Activated T-helper 1 cell treated with anti-CD3 and anti-CD28 coated beads, Interleukin-12 subunit alpha, Interleukin-12 subunit beta, Interleukin-2, Interleukin-4 antibody, amounts not matched to agents 30 ng/mL and 10 ng/mL and 1 ng/mL, durations not matched to agents 14 hours and 24 hours and 36 hours (primary cell): ENCODE measurements around the gene WNK4. TPM values are rescaled to one million over a fixed set of nuclear protein-coding genes. Genes with fewer than 3 reads are reported as not detected.

Experiments used
- DNase-seq: peaks from one replicate; pipeline ENCODE4 v3.0.0; 2021; ENCODE audit warnings: low spot score
- H3K27ac Mint-ChIP-seq: one replicate; pipeline ENCODE4 v1.8.0; 2021; ENCODE audit warnings: mild to moderate bottlenecking, mixed read lengths
- H3K27me3 Mint-ChIP-seq: one replicate; pipeline ENCODE4 v1.8.0; 2022; ENCODE audit warnings: mild to moderate bottlenecking, moderate library complexity, mixed read lengths; ENCODE audit not compliant: insufficient read depth
- H3K36me3 Mint-ChIP-seq: one replicate; pipeline ENCODE4 v1.8.0; 2021; ENCODE audit warnings: low read depth, mixed read lengths
- H3K4me1 Mint-ChIP-seq: one replicate; pipeline ENCODE4 v1.8.0; 2021; ENCODE audit warnings: low read depth, mixed read lengths
- H3K4me3 Mint-ChIP-seq: one replicate; pipeline ENCODE4 v1.8.0; 2021; ENCODE audit warnings: mild to moderate bottlenecking, moderate library complexity, mixed read lengths
- H3K9me3 Mint-ChIP-seq: one replicate; pipeline ENCODE4 v1.8.0; 2021; ENCODE audit warnings: mixed read lengths
- intact Hi-C: fragments of 100-400 bp; cut with micrococcal nuclease; formaldehyde crosslinking; loops from one replicate; pipeline ENCODE4 v1.15.1; 2024
- total RNA-seq: library from RNA; stranded (reverse); gene quantifications from 2 replicates; pipeline ENCODE4 v1.2.3, GENCODE V29; 2022

The WNK4 gene
- total RNA-seq, 1 donor from 2014 or later = 0.29 TPM

DNA sequence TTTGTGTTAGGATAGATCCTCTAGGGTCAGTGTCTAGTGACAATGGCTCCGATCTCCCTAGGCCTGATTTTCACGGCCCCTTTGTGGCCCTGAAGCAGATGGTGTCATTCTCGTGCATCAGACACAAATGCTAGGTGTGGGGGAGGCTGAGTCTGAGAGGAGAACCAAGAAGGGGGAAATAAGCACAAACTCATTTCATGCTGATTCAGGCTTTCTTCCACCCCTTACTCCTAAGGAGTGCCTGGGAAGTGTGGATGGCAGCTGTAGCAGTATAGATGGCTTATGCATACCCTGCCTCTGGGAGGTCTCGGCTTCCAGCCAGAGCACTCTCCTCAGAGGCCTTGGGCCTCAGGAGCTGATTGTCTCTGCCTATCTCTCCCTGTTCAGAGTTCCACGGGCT, 1.8 kb upstream of the WNK4 start:
- Mint-ChIP-seq H3K4me1 (peaks cover 15% of the 10 kb centered on the region), H3K36me3 (peaks cover 46% of the 10 kb centered on the region), H3K27ac (no peak overlapping the region), H3K9me3 (no peaks in the 10 kb centered on the region), H3K4me3 (no peak overlapping the region), H3K27me3 (peaks cover 29% of the 10 kb centered on the region)
- intact Hi-C loops = no loop called here
- DNase-seq = no peak

DNA sequence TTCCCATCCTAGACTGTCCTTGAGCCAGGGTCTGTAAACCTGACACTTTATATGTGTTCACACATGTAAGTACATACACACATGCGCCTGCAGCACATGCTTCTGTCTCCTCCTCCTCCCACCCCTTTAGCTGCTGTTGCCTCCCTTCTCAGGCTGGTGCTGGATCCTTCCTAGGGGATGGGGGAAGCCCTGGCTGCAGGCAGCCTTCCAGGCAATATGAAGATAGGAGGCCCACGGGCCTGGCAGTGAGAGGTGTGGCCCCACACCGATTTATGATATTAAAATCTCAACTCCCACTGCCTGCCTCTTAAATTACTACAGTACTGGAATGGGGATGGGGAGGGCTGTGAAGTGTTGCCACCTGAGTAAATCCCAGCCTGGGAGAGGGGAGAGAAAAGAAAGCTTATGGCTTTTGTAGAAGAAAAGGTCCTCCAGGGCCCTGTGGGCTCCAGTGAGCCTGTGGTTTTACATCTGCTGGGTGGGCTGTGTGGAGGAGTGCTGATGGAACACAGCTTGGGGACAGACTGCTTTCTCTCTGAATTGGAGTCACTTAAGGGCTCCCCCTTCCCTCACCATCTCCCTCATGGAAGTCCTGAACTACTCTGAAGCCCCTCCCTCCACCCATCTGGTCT, 990 bp upstream of the WNK4 start:
- H3K4me3 Mint-ChIP-seq = no peak overlapping the region
- H3K27me3 Mint-ChIP-seq = peaks cover 37% of the 10 kb centered on the region
- no peak overlapping the region for H3K27ac Mint-ChIP-seq
- intact Hi-C loops = no loop called here
- DNase-seq = no peak
- H3K9me3 Mint-ChIP-seq = no peaks in the 10 kb centered on the region
- H3K36me3 Mint-ChIP-seq = peaks cover 41% of the 10 kb centered on the region
- peaks cover 8% of the 10 kb centered on the region for H3K4me1 Mint-ChIP-seq

DNA sequence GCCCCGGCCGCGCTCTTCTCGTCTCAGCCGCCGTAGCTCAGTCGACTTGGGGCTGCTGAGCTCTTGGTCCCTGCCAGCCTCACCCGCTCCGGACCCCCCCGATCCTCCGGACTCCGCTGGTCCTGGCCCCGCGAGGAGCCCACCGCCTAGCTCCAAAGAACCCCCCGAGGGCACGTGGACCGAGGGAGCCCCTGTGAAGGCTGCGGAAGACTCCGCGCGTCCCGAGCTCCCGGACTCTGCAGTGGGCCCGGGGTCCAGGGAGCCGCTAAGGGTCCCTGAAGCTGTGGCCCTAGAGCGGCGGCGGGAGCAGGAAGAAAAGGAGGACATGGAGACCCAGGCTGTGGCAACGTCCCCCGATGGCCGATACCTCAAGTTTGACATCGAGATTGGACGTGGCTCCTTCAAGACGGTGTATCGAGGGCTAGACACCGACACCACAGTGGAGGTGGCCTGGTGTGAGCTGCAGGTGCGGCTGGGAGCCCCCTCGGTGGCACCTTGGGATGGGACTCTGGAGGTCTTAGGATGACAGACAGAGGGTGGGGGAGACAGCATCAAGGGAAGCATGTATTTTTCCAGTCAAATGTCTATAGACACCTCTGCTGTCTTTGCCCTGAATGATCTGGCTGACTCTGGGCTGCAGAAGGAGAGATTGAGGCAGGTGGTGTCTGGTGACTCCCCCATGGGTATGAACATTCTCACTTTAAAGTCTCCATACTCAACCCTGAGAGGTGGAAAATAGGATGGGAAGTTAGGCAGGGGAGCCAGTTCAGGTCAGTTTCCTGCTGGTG, 635 bp downstream of the WNK4 start:
- Mint-ChIP-seq H3K27ac (no peak overlapping the region), H3K27me3 (peaks cover 50% of the 10 kb centered on the region), H3K4me3 (no peak overlapping the region), H3K36me3 (peaks cover 35% of the 10 kb centered on the region), H3K4me1 (peaks cover 12% of the 10 kb centered on the region), H3K9me3 (no peaks in the 10 kb centered on the region)
- DNase-seq = no peak
- intact Hi-C loops = loop anchor here (5.0 kb wide), 1 partner anchor 109 kb away; no protein-coding TSS in a partner anchor

DNA sequence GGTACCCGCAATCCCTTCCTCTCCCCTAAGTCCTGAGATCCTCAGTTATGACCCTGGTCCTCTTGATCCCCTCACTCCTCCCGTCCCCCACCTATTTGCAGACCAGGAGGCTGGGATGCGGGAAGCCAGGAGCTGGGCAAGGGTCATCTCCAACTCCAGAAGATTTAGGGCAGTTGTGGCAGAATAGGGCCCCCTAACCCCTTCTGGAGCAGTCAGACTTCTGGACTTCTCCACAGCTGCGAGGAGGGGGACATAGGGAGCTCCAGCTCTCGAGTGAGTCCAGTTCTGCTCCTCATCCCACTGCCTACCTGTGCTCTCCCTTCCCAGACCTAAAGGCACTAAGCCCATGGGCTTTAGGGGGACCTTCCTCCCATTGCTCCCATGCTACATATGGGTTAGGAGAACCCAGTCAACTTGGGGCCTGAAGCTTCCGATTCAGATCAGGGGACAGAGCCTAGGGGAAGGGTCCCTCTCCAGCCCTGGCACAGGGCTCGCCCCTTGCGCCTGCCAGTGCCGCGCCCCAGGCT, 1.3 kb downstream of the WNK4 start:
- Mint-ChIP-seq H3K27ac (no peak overlapping the region), H3K36me3 (peaks cover 32% of the 10 kb centered on the region), H3K4me3 (no peak overlapping the region), H3K4me1 (peaks cover 12% of the 10 kb centered on the region), H3K27me3 (peaks cover 56% of the 10 kb centered on the region), H3K9me3 (no peaks in the 10 kb centered on the region)
- DNase-seq = no peak
- intact Hi-C loops = loop anchor here (5.0 kb wide), 1 partner anchor 109 kb away; no protein-coding TSS in a partner anchor

DNA sequence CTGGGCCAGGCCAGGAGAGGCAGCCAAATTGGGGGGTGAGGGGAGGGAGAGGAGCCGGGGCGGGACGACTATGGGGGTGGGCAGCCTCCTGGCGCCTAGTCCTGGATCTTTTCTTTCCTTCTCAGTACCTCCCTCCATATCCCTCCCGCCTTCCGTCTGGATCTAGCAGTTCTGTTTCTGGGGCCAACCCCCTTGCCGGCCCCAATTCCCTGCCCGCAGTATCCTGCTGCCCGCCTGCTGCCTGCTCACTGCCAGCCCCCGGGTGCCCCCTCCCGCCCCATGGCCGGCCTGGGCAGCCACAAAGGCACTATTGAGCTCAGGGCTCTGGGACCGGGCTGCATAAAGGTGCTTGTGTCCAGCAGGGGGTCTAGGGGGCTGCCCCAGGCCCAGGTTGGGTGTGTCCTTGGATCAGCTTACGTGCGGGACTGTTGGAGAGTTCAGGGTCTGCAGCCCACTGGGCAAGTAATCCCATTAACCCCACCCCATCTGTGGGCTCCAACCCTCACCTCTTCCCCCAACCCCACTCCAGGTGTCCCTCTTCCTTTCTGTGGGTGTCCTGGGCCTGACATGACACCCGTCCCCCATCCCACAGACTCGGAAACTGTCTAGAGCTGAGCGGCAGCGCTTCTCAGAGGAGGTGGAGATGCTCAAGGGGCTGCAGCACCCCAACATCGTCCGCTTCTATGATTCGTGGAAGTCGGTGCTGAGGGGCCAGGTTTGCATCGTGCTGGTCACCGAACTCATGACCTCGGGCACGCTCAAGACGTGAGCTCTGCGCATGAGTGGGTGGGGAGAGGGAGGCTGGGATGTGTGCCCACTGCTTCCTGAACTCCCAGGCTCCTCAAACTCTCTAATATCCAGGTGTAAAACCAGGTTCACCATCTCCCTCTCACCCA, 2.0 kb downstream of the WNK4 start:
- H3K9me3 Mint-ChIP-seq = no peaks in the 10 kb centered on the region

GRCh38 chr17:42783062-42783790, 2.8 kb downstream of the WNK4 start:
- peaks cover 23% of the 10 kb centered on the region for H3K36me3 Mint-ChIP-seq

More for the DNA sequence above, 2.0 kb downstream of the WNK4 start:
- no peak for DNase-seq
- Mint-ChIP-seq H3K27me3 (peaks cover 56% of the 10 kb centered on the region), H3K4me1 (peaks cover 12% of the 10 kb centered on the region), H3K27ac (no peak overlapping the region), H3K4me3 (no peak overlapping the region), H3K36me3 (peaks cover 29% of the 10 kb centered on the region)
- intact Hi-C loops = loop anchor here (5.0 kb wide), 1 partner anchor 110 kb away; no protein-coding TSS in a partner anchor

DNA sequence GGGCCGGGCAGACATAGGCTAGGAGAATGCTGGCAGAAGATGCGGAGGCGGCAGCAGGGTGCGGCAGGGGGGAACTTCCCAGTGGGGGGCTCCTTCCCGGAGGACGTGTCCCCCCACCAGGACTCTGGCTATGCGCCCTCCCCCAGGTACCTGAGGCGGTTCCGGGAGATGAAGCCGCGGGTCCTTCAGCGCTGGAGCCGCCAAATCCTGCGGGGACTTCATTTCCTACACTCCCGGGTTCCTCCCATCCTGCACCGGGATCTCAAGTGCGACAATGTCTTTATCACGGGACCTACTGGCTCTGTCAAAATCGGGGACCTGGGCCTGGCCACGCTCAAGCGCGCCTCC, 3.4 kb downstream of the WNK4 start:
- no peak for DNase-seq
- intact Hi-C loops = loop anchor here (5.0 kb wide), 1 partner anchor 111 kb away; no protein-coding TSS in a partner anchor

More at GRCh38 chr17:42783062-42783790, 2.8 kb downstream of the WNK4 start:
- peaks cover 12% of the 10 kb centered on the region for H3K4me1 Mint-ChIP-seq
- DNase-seq = no peak
- peaks cover 63% of the 10 kb centered on the region for H3K27me3 Mint-ChIP-seq
- H3K4me3 Mint-ChIP-seq = no peak overlapping the region
- H3K27ac Mint-ChIP-seq = no peak overlapping the region
- intact Hi-C loops = loop anchor here (5.0 kb wide), 1 partner anchor 111 kb away; no protein-coding TSS in a partner anchor
- H3K9me3 Mint-ChIP-seq = no peaks in the 10 kb centered on the region

GRCh38 chr17:42784409-42784808, 4.0 kb downstream of the WNK4 start:
- Mint-ChIP-seq H3K36me3 (peaks cover 12% of the 10 kb centered on the region), H3K4me3 (no peak overlapping the region), H3K4me1 (peaks cover 12% of the 10 kb centered on the region), H3K27ac (no peak overlapping the region), H3K27me3 (peaks cover 71% of the 10 kb centered on the region), H3K9me3 (no peaks in the 10 kb centered on the region)
- intact Hi-C loops = loop anchor here (5.0 kb wide), 1 partner anchor 112 kb away; no protein-coding TSS in a partner anchor
- no peak for DNase-seq

More for the DNA sequence above, 3.4 kb downstream of the WNK4 start:
- no peak overlapping the region for H3K4me3 Mint-ChIP-seq
- peaks cover 66% of the 10 kb centered on the region for H3K27me3 Mint-ChIP-seq
- no peaks in the 10 kb centered on the region for H3K9me3 Mint-ChIP-seq
- peaks cover 12% of the 10 kb centered on the region for H3K4me1 Mint-ChIP-seq
- no peak overlapping the region for H3K27ac Mint-ChIP-seq
- peaks cover 17% of the 10 kb centered on the region for H3K36me3 Mint-ChIP-seq

DNA sequence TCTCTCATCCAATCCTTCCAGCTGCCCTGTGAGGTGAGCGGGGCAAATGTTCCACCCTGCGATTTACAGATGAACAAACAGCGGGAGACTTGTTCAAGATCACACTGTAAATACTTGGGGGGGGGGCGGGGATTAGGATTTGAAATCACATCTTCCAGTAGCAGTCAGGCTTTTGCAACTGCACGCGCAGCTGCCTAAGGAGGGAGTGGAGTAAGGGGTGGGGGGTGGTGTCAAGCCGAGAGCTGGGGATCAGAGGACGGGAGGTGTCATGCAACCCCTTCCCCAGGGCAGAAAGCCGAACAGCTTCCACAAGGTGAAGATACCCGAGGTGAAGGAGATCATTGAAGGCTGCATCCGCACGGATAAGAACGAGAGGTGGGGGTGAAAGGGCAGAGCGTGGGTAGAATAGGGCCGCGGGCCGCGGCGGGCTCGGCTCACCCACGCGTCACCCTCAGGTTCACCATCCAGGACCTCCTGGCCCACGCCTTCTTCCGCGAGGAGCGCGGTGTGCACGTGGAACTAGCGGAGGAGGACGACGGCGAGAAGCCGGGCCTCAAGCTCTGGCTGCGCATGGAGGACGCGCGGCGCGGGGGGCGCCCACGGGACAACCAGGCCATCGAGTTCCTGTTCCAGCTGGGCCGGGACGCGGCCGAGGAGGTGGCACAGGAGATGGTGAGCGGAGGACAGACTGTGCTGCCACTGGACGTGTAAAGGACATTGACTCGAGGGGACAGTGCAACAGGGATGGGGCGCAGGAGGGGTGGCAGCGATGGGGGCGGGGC, 4.6 kb downstream of the WNK4 start:
- no peak overlapping the region for H3K4me3 Mint-ChIP-seq
- H3K4me1 Mint-ChIP-seq = peaks cover 12% of the 10 kb centered on the region
- no peak for DNase-seq
- H3K27me3 Mint-ChIP-seq = peaks cover 68% of the 10 kb centered on the region
- intact Hi-C loops = loop anchor here (5.0 kb wide), 1 partner anchor 113 kb away; no protein-coding TSS in a partner anchor
- H3K27ac Mint-ChIP-seq = no peak overlapping the region
- H3K9me3 Mint-ChIP-seq = no peaks in the 10 kb centered on the region
- H3K36me3 Mint-ChIP-seq = peaks cover 6% of the 10 kb centered on the region

- Mint-ChIP-seq H3K27me3 (peaks cover 56% of the 10 kb centered on the region), H3K4me3 (no peak overlapping the region), H3K9me3 (no peaks in the 10 kb centered on the region), H3K4me1 (peaks cover 12% of the 10 kb centered on the region), H3K27ac (no peak overlapping the region), H3K36me3 (peaks cover 4% of the 10 kb centered on the region)
- no peak for DNase-seq
- intact Hi-C loops = no loop called here
Observed at GRCh38 chr17:42787266-42787665, 6.9 kb downstream of the WNK4 start.

- Mint-ChIP-seq H3K27ac (no peak overlapping the region), H3K4me1 (peaks cover 5% of the 10 kb centered on the region), H3K36me3 (peaks cover 3% of the 10 kb centered on the region)
Observed at GRCh38 chr17:42791948-42792347, 11.5 kb downstream of the WNK4 start.

More at GRCh38 chr17:42791948-42792347, 11.5 kb downstream of the WNK4 start:
- Mint-ChIP-seq H3K27me3 (peaks cover 18% of the 10 kb centered on the region), H3K9me3 (no peaks in the 10 kb centered on the region), H3K4me3 (no peak overlapping the region)
- intact Hi-C loops = no loop called here
- DNase-seq = no peak
